HepG2 (cell line): ENCODE results near the gene YY1. TPM values are rescaled to one million over a fixed set of nuclear protein-coding genes. Genes with fewer than 3 reads are reported as not detected.

ENCODE experiments used
- ATRX ChIP-seq: sonication (generic); formaldehyde crosslinking; IDR thresholded peaks from 2 replicates; pipeline ENCODE4 v1.4.0; 2020; ENCODE audit warnings: missing genetic modification reagents, borderline replicate concordance
- FOXM1 ChIP-seq: sonication (generic); formaldehyde crosslinking; IDR thresholded peaks from 2 replicates; pipeline ENCODE4 v1.5.0; 2020; ENCODE audit warnings: missing genetic modification reagents
- HNF4G ChIP-seq, 2 experiments: sonication (generic) in 1 of 2; formaldehyde crosslinking in 1 of 2; IDR thresholded peaks; 2 replicates each; pipeline versions ENCODE4 v1.4.0 to v1.6.1; 2011 to 2020; ENCODE audit warnings: borderline replicate concordance in 2 of 2, low read depth in 2 of 2, mild to moderate bottlenecking in 2 of 2, low read length in 1 of 2, missing genetic modification reagents in 1 of 2, moderate library complexity in 1 of 2
- HNRNPH1 ChIP-seq: fragments of 200-400 bp; formaldehyde crosslinking; optimal IDR thresholded peaks from 2 replicates; pipeline ENCODE3; 2017; ENCODE audit warnings: mild to moderate bottlenecking, low read depth, low read length
- JUN ChIP-seq: sonication (generic); formaldehyde crosslinking; IDR thresholded peaks from 2 replicates; pipeline ENCODE4 v1.4.0; 2020; ENCODE audit warnings: mild to moderate bottlenecking, missing genetic modification reagents
- KDM5A ChIP-seq: fragments of 200-600 bp; sonication (generic); IDR thresholded peaks from 2 replicates; pipeline ENCODE4 v1.7.0; 2018; ENCODE audit warnings: antibody characterized with exemption, mild to moderate bottlenecking, low read length, borderline replicate concordance
- KDM6A ChIP-seq: IDR thresholded peaks from 2 replicates; pipeline ENCODE4 v1.6.1; 2016; ENCODE audit warnings: low read depth
- NFYC ChIP-seq: IDR thresholded peaks from 2 replicates; pipeline ENCODE4 v1.6.1; 2016; ENCODE audit warnings: missing genetic modification reagents, missing compliant biosample characterization
- SALL1 ChIP-seq: sonication (generic); formaldehyde crosslinking; IDR thresholded peaks from 2 replicates; pipeline ENCODE4 v1.8.0; 2022; ENCODE audit warnings: mild to moderate bottlenecking, missing genetic modification reagents
- SETDB1 ChIP-seq: sonication (generic); formaldehyde crosslinking; IDR thresholded peaks from 2 replicates; pipeline ENCODE4 v1.5.1; 2020; ENCODE audit warnings: missing genetic modification reagents, mild to moderate bottlenecking, borderline replicate concordance
- TEAD2 ChIP-seq: sonication (generic); formaldehyde crosslinking; IDR thresholded peaks from 2 replicates; pipeline ENCODE4 v1.9.0; 2021; ENCODE audit warnings: missing genetic modification reagents
- ZBTB38 ChIP-seq: sonication (generic); formaldehyde crosslinking; IDR thresholded peaks from 2 replicates; pipeline ENCODE4 v1.5.1; 2020; ENCODE audit warnings: mild to moderate bottlenecking, missing genetic modification reagents
- ZBTB42 ChIP-seq: sonication (generic); formaldehyde crosslinking; IDR thresholded peaks from 2 replicates; pipeline ENCODE4 v1.5.0; 2020; ENCODE audit warnings: mild to moderate bottlenecking, missing genetic modification reagents
- ZBTB7B ChIP-seq: sonication (generic); formaldehyde crosslinking; IDR thresholded peaks from 2 replicates; pipeline ENCODE4 v1.4.0; 2020; ENCODE audit warnings: missing genetic modification reagents
- ZFP36L1 ChIP-seq: sonication (generic); formaldehyde crosslinking; IDR thresholded peaks from 2 replicates; pipeline ENCODE4 v1.8.0; 2022; ENCODE audit warnings: mild to moderate bottlenecking, missing genetic modification reagents, moderate library complexity
- ZNF446 ChIP-seq: sonication (generic); formaldehyde crosslinking; IDR thresholded peaks from 2 replicates; pipeline ENCODE4 v1.5.0; 2020; ENCODE audit warnings: mild to moderate bottlenecking, missing genetic modification reagents
- ZNF460 ChIP-seq: sonication (generic); formaldehyde crosslinking; IDR thresholded peaks from 2 replicates; pipeline ENCODE4 v1.5.1; 2020; ENCODE audit warnings: missing genetic modification reagents, mild to moderate bottlenecking, borderline replicate concordance
- ZNF496 ChIP-seq: sonication (generic); formaldehyde crosslinking; IDR thresholded peaks from 2 replicates; pipeline ENCODE4 v1.8.1; 2023; ENCODE audit warnings: mild to moderate bottlenecking, moderate library complexity, missing genetic modification reagents; ENCODE audit not compliant: insufficient replicate concordance
- polyA plus RNA-seq, 8 experiments: library from polyadenylated mRNA; depleted of rRNA in 3 of 8; stranded (reverse) in 7 of 8; unstranded in 1 of 8; fragments of >200 nt; fragmentation: Illumina TruSeq in 4 of 8; extraction: Trizol in 4 of 8; gene quantifications; 2 replicates each; pipeline versions ENCODE4 v1.2.1 to v1.2.3, GENCODE V29; 2011 to 2016; ENCODE audit warnings: low read depth in 4 of 8, missing spikeins in 1 of 8, mixed read lengths in 1 of 8; ENCODE audit not compliant: insufficient read depth in 1 of 8
- total RNA-seq, 5 experiments: library from RNA; depleted of rRNA; stranded (reverse); fragments of >200 nt; fragmentation: Illumina TruSeq; extraction: Trizol; gene quantifications; 2 replicates each; pipeline ENCODE4 v1.2.3, GENCODE V29; 2016; ENCODE audit warnings: low read depth in 1 of 5
- TF ChIP-seq, protein P1 (sequence below): IDR thresholded peaks from 2 replicates; pipeline ENCODE4 v1.6.1; 2016; ENCODE audit warnings: low read depth, missing genetic modification reagents, missing compliant biosample characterization
- TF ChIP-seq, protein P2 (sequence below): sonication (generic); formaldehyde crosslinking; conservative IDR thresholded peaks from 2 replicates; pipeline ENCODE4 v1.8.1; 2023; ENCODE audit warnings: missing genetic modification reagents
- TF ChIP-seq, protein P3 (sequence below): sonication (generic); formaldehyde crosslinking; IDR thresholded peaks from 2 replicates; pipeline ENCODE4 v1.4.0; 2020; ENCODE audit warnings: low read depth, mild to moderate bottlenecking, missing genetic modification reagents

Gene YY1
- total and polyA plus RNA-seq, 2 of the 13 experiments (the other 11 are each of a cell fraction or from before 2014, with no cell fraction given), result 29.4 to 68.1 TPM

DNA sequence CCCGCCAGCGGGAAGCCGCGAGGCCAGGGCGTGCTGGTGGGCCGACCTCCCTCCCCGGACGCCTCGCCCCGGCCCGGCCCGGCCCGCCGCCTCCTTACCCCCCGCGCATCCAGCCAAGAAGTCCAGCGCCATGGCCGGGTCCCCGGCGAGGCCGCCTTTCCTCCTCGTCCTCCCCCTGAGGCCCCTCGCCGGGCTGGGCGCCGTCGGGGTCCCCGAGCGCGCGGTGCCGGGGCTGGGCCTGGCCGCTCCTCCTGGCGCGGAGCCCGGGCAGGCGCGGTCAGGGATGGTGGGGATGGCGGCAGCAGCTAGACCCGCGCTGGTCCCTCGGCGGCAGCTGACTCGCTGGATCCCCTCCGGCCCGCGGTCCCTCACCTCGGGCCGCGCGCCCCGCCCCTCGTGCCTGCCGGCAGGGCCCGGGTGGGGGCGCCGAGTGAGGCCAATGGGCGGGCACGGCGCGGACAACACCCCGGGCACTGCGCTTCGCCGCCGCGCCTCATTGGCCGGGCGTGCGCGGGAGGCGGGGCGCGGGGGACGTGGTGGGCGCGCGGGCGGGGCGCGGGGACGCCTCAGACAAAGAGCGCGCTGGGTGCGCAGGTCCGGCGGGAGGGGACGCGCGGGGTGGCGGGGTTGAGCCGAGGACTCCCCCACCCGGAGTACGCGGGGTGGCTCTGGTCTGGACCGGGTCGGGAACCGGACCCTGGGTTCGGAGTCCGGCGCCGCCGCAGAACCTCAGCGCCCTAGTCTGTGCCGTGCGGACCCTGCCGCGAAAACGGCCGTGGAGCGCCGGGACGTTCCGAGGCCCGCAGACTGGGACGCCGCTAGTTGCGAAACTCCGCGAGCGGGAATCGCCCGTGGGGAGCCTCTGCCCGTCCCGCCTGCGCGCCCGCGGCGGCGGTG lies 67.4 kb downstream of the YY1 start, which contains the start of gene SLC25A29 (continued):
- TF ChIP-seq, protein P1, sequence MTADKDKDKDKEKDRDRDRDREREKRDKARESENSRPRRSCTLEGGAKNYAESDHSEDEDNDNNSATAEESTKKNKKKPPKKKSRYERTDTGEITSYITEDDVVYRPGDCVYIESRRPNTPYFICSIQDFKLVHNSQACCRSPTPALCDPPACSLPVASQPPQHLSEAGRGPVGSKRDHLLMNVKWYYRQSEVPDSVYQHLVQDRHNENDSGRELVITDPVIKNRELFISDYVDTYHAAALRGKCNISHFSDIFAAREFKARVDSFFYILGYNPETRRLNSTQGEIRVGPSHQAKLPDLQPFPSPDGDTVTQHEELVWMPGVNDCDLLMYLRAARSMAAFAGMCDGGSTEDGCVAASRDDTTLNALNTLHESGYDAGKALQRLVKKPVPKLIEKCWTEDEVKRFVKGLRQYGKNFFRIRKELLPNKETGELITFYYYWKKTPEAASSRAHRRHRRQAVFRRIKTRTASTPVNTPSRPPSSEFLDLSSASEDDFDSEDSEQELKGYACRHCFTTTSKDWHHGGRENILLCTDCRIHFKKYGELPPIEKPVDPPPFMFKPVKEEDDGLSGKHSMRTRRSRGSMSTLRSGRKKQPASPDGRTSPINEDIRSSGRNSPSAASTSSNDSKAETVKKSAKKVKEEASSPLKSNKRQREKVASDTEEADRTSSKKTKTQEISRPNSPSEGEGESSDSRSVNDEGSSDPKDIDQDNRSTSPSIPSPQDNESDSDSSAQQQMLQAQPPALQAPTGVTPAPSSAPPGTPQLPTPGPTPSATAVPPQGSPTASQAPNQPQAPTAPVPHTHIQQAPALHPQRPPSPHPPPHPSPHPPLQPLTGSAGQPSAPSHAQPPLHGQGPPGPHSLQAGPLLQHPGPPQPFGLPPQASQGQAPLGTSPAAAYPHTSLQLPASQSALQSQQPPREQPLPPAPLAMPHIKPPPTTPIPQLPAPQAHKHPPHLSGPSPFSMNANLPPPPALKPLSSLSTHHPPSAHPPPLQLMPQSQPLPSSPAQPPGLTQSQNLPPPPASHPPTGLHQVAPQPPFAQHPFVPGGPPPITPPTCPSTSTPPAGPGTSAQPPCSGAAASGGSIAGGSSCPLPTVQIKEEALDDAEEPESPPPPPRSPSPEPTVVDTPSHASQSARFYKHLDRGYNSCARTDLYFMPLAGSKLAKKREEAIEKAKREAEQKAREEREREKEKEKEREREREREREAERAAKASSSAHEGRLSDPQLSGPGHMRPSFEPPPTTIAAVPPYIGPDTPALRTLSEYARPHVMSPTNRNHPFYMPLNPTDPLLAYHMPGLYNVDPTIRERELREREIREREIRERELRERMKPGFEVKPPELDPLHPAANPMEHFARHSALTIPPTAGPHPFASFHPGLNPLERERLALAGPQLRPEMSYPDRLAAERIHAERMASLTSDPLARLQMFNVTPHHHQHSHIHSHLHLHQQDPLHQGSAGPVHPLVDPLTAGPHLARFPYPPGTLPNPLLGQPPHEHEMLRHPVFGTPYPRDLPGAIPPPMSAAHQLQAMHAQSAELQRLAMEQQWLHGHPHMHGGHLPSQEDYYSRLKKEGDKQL (CRISPR knock-in tag), result no peak
- no peak for TF ChIP-seq ZNF496 (CRISPR knock-in tag)
- TF ChIP-seq, protein P2, sequence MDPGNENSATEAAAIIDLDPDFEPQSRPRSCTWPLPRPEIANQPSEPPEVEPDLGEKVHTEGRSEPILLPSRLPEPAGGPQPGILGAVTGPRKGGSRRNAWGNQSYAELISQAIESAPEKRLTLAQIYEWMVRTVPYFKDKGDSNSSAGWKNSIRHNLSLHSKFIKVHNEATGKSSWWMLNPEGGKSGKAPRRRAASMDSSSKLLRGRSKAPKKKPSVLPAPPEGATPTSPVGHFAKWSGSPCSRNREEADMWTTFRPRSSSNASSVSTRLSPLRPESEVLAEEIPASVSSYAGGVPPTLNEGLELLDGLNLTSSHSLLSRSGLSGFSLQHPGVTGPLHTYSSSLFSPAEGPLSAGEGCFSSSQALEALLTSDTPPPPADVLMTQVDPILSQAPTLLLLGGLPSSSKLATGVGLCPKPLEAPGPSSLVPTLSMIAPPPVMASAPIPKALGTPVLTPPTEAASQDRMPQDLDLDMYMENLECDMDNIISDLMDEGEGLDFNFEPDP, result no peak
- TF ChIP-seq ZBTB38, result no peak
- no peak for TF ChIP-seq KDM5A
- peak; percentile 43 for TF ChIP-seq SALL1 (CRISPR knock-in tag)
- TF ChIP-seq JUN (CRISPR knock-in tag), result no peak
- TF ChIP-seq HNRNPH1, result no peak
- TF ChIP-seq, protein P3, sequence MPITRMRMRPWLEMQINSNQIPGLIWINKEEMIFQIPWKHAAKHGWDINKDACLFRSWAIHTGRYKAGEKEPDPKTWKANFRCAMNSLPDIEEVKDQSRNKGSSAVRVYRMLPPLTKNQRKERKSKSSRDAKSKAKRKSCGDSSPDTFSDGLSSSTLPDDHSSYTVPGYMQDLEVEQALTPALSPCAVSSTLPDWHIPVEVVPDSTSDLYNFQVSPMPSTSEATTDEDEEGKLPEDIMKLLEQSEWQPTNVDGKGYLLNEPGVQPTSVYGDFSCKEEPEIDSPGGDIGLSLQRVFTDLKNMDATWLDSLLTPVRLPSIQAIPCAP (CRISPR knock-in tag), result no peak
- peak; percentile 69 for TF ChIP-seq NFYC (CRISPR knock-in tag)
- no peak for TF ChIP-seq SETDB1
- TF ChIP-seq HNF4G (IDR thresholded peaks at IDR 0.05; ENCODE audit: borderline replicate concordance, low read depth, low read length), result no peak
- no peak for TF ChIP-seq HNF4G (CRISPR knock-in tag; IDR thresholded peaks at IDR 0.05; ENCODE audit: borderline replicate concordance, low read depth)
- TF ChIP-seq ZNF446 (CRISPR knock-in tag), result peak; percentile 89; the same call in 1 of the 2 replicates
- no peak for TF ChIP-seq ZBTB42
- no peak for TF ChIP-seq TEAD2
- no peak; the same call in 1 of the 2 replicates for TF ChIP-seq ZFP36L1
- no peak for TF ChIP-seq FOXM1
- no peak for TF ChIP-seq ZBTB7B (CRISPR knock-in tag)
- no peak for TF ChIP-seq ATRX (CRISPR knock-in tag)
- no peak for TF ChIP-seq KDM6A (CRISPR knock-in tag)
- no peak for TF ChIP-seq ZNF460 (CRISPR knock-in tag)
